SK-N-MC (cell line): ENCODE data around the gene MT1B.

Experiments used
- EZH2 ChIP-seq: fragments of 200-600 bp; sonication (generic); IDR thresholded peaks from one replicate; pipeline ENCODE4 v1.6.1; 2017; ENCODE audit warnings: antibody characterized with exemption
- FOXP2 ChIP-seq: optimal IDR thresholded peaks from 2 replicates; pipeline ENCODE3; 2011; ENCODE audit warnings: mild to moderate bottlenecking, moderate library complexity; ENCODE audit not compliant: insufficient read depth; ENCODE audit errors: extremely low read length, control extremely low read depth

DNA sequence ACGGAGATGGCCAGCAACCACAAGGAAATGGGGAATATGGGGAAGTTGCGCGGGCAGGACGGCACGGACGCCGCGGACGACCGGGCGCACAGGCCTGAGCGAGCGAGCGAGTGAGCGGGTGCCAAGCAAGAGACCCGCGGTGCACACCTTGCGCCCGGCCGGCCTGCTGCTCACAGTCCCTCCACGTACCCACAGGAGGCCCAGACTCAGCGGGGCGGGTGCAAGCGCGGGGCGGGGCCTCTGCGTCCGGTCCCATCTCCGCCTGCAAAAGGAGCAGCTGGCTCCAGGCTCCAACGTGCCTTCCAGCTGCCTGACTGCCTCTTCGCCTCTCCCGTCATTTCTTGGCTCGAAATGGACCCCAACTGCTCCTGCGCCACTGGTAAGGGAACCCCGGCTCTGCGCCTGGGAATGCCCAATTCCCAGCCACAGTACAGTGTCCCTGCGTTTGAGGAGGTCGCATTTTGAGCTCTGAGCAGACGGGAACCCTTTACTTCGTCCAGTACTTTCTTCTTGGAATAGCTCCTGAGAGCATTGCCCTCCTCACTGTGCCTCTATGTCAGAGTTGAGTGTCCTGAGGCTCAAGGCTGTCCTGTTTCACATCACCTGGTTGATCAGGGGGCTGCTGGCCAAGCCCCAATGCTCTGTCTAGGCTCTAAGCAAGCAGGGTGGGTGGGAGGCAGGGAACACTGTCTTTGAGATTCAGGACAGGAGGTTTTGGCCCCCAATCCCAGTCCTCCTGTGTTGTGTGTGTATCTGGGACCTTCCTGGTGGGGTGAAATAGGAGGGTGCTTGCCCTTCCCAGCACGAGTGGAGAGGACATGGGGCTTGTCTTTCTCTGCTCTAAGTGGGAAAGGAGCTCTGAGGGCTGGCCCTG, 34.2 kb upstream of the MT1B start:
- TF ChIP-seq FOXP2 (no peak), EZH2 (no peak)
